HG03469 (cell line): ENCODE data around the gene TMEM147.

Experiments
- ATAC-seq: cut with Tn5 transposase; IDR thresholded peaks from one replicate; pipeline ENCODE4 v1.9.1; 2021; ENCODE audit warnings: mild to moderate bottlenecking, moderate library complexity, moderate number of reproducible peaks; ENCODE audit not compliant: unreplicated experiment

The TMEM147 gene

GRCh38 chr19:35518313-35518712 lies 27.1 kb upstream of the TMEM147 start:
- no peak for ATAC-seq

- no peak for ATAC-seq
Observed at GRCh38 chr19:35519291-35519690, 26.1 kb upstream of the TMEM147 start.

- no peak for ATAC-seq
Observed at GRCh38 chr19:35521124-35521743, 24.2 kb upstream of the TMEM147 start.

GRCh38 chr19:35522745-35523327 lies 22.6 kb upstream of the TMEM147 start:
- no peak for ATAC-seq

- no peak for ATAC-seq
Observed at GRCh38 chr19:35524181-35524837, 21.1 kb upstream of the TMEM147 start.

- ATAC-seq = no peak
Observed at GRCh38 chr19:35525873-35526272, 19.6 kb upstream of the TMEM147 start.

GRCh38 chr19:35528218-35529038 lies 17.0 kb upstream of the TMEM147 start, which contains the start of gene SBSN:
Gene SBSN (minus strand): TSS chr19:35528311. CDS start chr19:35528281, 30 bp downstream.
- ATAC-seq = no peak

- no peak for ATAC-seq
Observed at GRCh38 chr19:35529241-35530218, 15.9 kb upstream of the TMEM147 start.

- ATAC-seq = no peak
Observed at GRCh38 chr19:35531291-35531690, 14.1 kb upstream of the TMEM147 start.

GRCh38 chr19:35533201-35533821 lies 12.1 kb upstream of the TMEM147 start, which contains the start of gene GAPDHS:
Gene GAPDHS (plus strand): TSS chr19:35533456. CDS start chr19:35533528, 72 bp downstream.
- ATAC-seq = no peak

GRCh38 chr19:35533822-35534392 lies 11.5 kb upstream of the TMEM147 start:
- ATAC-seq = no peak

- no peak for ATAC-seq
Observed at GRCh38 chr19:35534803-35535480, 10.5 kb upstream of the TMEM147 start.

GRCh38 chr19:35539314-35539713 lies 6.1 kb upstream of the TMEM147 start:
- ATAC-seq = no peak

GRCh38 chr19:35539850-35540249 lies 5.6 kb upstream of the TMEM147 start:
- ATAC-seq = no peak

GRCh38 chr19:35540356-35540927 lies 5.0 kb upstream of the TMEM147 start:
- ATAC-seq = no peak

GRCh38 chr19:35542209-35542608 lies 3.2 kb upstream of the TMEM147 start:
- no peak for ATAC-seq

- no peak for ATAC-seq
Observed at GRCh38 chr19:35543280-35544109, 1.9 kb upstream of the TMEM147 start.
